Activated CD8-positive, alpha-beta memory T cell treated with anti-CD3 and anti-CD28 coated beads, Interleukin-2, amount 50 U/mL, for 24 hours (primary cell): Measurements from ENCODE around the gene RPS16.

Experiments
- DNase-seq: peaks from one replicate; pipeline ENCODE4 v3.0.0-alpha.2; 2020; ENCODE audit errors: extremely low read depth

RPS16 gene

GRCh38 chr19:39449116-39449797 lies 13.5 kb upstream of the RPS16 start:
- no peak for DNase-seq

- no peak for DNase-seq
These were observed 12.5 kb upstream of the RPS16 start for GRCh38 chr19:39448271-39448670.

DNA sequence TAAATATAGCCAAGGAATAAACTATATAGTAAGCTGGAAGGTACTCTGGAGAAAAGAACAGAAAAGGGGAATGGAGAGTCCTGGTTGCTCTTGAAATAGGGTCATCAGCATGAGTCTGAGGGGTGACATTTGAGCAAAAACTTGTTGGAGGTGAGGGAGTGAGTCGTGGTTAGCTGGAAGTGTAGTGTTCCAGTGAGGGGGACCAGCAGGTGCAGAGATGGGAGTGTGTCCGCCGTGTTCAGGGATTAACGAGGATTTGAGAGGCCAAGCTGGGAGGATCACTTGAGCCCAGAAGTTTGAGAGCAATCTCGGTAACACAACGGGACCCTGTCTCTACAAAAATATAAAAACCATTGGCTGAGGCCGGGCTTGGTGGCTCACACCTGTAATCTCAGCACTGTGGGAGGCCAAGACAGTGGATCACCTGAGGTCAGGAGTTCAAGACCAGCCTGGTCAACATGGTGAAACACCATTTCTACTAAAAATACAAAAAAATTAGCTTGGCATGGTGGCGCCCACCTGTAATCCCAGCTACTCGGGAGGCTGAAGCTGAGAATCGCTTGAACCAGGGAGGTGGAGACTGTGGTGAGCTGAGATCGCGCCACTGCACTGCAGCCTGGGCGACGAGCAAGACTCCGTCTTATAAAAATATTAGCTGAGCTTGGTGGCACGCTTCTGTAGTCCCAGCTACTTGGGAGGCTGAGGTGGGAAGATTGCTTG lies 10.8 kb upstream of the RPS16 start:
- no peak for DNase-seq

- DNase-seq: peak; percentile 90
These were observed 9.7 kb upstream of the RPS16 start, which contains the start of gene SUPT5H for GRCh38 chr19:39445196-39446111. Gene SUPT5H (plus strand): TSS chr19:39445582. CDS start chr19:39445891, 309 bp downstream.

GRCh38 chr19:39444598-39445195 lies 8.9 kb upstream of the RPS16 start:
- no peak for DNase-seq

GRCh38 chr19:39438270-39438934 lies 2.7 kb upstream of the RPS16 start:
- DNase-seq: no peak

DNA sequence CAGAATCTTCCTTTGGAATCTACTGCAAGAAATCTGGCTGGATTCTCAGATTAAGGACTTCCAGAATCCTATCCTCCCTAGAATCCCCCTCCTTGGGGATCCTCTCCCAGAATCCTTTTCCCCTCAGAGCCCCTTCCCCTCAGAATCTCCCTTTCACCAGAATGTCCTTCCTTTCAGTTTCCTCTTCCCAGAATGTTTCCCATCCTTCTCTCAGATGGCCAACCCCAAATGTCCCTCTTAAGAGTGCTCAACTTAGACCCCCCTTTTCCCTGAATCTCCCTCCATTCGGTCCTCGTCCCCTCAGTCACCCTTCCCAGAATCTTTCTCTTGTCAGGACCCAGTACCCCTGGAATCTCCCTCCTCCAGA lies 584 bp upstream of the RPS16 start:
- no peak for DNase-seq

GRCh38 chr19:39434123-39435076 lies 1.3 kb downstream of the RPS16 start:
- DNase-seq: no peak

- no peak for DNase-seq
These were observed 2.2 kb downstream of the RPS16 start for GRCh38 chr19:39433480-39434079.

DNA sequence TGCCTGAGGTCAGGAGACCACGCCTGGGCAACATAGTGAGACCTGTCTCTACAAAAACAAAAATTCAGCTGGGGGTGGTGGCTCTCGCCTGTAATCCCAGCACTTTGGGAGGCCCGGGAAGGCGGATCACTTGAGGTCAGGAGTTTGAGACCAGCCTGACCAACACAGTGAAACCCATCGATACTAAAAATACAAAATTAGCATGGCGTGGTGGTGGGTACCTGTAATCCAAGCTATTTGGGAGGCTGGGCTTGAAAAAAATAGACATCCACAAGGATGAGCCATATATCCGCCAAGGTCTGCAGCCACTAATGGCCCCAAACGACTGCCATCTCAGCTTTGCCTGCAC lies 3.1 kb downstream of the RPS16 start:
- no peak for DNase-seq

DNA sequence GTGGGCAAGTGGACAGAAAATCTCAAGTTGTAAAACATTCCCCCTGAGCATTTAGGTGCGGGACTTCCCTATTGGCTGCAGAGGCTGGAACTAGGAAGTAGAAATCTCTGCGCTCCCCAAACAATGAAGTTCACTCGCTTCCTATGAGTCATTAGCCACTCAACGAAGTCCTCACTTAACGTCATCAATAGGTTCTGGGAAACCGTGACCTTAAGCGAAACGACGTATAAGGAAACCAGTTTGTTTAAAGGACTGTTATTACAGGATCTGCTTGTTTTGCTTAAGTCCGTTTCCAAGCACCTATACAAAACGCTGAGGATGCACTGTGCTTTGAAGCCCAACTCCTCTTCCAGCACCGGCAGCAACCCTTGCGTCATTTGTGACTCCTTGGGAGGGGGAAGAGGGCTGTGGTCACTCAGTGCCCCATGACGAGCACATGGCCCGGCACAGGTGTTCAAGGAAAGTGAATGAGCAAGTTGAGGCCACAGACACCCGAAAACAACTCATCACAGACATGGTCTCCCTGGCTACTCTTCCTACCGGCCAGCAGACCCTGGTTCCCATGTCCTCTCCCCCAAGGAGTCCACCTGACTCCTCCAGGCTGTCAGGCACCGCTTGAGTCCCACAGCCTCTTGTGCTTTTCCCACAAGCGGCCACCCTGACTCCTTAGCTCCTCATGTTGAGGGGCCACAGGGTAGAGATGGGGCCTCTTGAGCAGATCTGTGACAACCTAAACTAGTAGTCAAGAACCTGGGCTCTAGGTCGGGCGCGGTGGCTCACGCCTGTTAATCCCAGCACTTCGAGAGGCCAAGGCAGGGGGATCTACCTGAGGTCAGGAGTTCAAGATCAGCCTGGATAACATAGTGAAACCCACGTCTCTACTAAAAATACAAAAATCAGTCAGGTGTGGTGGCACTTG lies 4.8 kb downstream of the RPS16 start:
- DNase-seq: no peak

DNA sequence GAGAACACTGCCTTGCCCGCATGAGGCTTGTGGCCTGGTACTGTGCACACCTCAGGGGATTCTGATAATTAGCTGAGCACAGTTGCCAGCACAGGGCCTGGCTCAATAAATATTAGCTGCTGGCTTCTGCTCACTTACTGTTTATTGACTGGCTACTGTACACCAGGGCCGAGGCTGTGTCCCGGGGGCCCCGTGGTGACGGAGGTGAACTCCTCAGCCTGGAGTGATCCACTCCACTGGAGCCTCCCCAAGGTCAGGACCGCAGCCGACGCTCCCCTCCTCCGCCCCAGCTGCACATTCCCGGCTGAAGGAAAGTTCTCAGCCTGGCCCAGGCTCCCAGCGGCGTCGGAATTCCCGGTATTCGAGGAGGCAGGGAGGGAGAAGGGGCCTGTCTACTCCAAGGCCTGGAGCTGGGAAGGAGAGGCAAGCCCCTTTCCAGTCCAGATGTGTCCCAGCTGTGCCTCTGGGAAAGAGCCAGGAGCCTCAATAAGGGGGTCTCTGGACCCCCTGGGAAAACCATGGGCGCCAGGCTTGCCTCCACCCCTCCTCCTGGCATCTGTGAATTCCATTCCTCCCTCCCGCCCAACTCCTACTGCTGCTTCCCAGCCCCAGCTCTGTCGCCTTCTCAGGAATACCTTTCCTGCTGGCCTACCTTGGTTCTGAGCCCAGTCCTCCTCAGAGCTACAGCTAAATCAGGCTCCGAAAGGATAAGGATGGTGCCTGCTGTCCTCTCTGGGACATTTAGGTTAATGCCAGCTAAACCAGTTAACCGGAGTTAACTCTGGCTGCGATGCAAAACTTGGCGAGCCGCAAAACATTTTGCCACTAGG lies 7.3 kb downstream of the RPS16 start:
- no peak for DNase-seq

- no peak for DNase-seq
These were observed 8.0 kb downstream of the RPS16 start for GRCh38 chr19:39427707-39428106.

DNA sequence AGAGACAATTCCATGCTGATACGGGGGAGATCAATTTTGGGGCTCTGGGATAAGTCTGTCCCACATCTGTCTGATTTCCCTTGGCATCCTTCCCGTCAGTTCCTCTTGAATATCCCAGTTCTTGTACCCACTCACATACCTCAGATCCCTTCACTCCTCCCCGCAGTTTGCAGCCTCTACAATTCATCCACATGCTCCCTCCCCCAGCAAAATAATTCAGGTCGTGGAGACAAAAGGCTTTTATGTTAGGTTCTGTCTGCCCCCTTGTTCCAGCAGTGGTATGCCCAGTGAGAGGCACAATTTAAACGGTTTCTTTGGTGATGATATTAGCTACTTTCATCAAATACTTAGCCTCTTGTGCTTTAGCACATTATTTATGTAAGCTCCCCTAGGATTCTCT lies 9.6 kb downstream of the RPS16 start:
- DNase-seq: no peak

GRCh38 chr19:39425744-39426143 lies 10.0 kb downstream of the RPS16 start:
- DNase-seq: no peak

- DNase-seq: no peak
These were observed 10.8 kb downstream of the RPS16 start for GRCh38 chr19:39424934-39425333.

- no peak for DNase-seq
These were observed 12.3 kb downstream of the RPS16 start for GRCh38 chr19:39423258-39424086.
